ENCODE results near the gene APMAP.

Gene APMAP

GRCh38 chr20:25032065-25032477, 39.5 kb upstream of the APMAP start:
- DNase-seq (ENCODE audit: low read depth): no peak
- H3K4me3 ChIP-seq (ENCODE audit: low read depth, low read length): no peak overlapping the region
- TF ChIP-seq CTCF (IDR thresholded peaks at IDR 0.05; ENCODE audit: control insufficient read depth, extremely low read depth, insufficient read depth): no peak

- no peak overlapping the region for H3K4me3 ChIP-seq (ENCODE audit: low read depth, low read length)
- no peak for TF ChIP-seq CTCF (IDR thresholded peaks at IDR 0.05; ENCODE audit: control insufficient read depth, extremely low read depth, insufficient read depth)
- DNase-seq (ENCODE audit: low read depth): no peak
Measured at GRCh38 chr20:25031241-25031640, 38.7 kb upstream of the APMAP start.

- no peak for TF ChIP-seq CTCF (IDR thresholded peaks at IDR 0.05; ENCODE audit: control insufficient read depth, extremely low read depth, insufficient read depth)
- DNase-seq (ENCODE audit: low read depth): no peak
- H3K4me3 ChIP-seq (ENCODE audit: low read depth, low read length): no peak overlapping the region
Measured at GRCh38 chr20:25030649-25031207, 38.2 kb upstream of the APMAP start.

GRCh38 chr20:25030007-25030648, 37.6 kb upstream of the APMAP start:
- TF ChIP-seq CTCF (IDR thresholded peaks at IDR 0.05; ENCODE audit: control insufficient read depth, extremely low read depth, insufficient read depth): no peak
- no peak for DNase-seq (ENCODE audit: low read depth)
- H3K4me3 ChIP-seq (ENCODE audit: low read depth, low read length): no peak overlapping the region

- no peak for DNase-seq (ENCODE audit: low read depth)
- H3K4me3 ChIP-seq (ENCODE audit: low read depth, low read length): no peak overlapping the region
- no peak for TF ChIP-seq CTCF (IDR thresholded peaks at IDR 0.05; ENCODE audit: control insufficient read depth, extremely low read depth, insufficient read depth)
Measured at GRCh38 chr20:25025986-25026605, 33.5 kb upstream of the APMAP start.

- no peak overlapping the region for H3K4me3 ChIP-seq (ENCODE audit: low read depth, low read length)
- DNase-seq (ENCODE audit: low read depth): no peak
Measured at GRCh38 chr20:25025091-25025861, 32.7 kb upstream of the APMAP start.

More at GRCh38 chr20:25025091-25025861, 32.7 kb upstream of the APMAP start:
- TF ChIP-seq CTCF (IDR thresholded peaks at IDR 0.05; ENCODE audit: control insufficient read depth, extremely low read depth, insufficient read depth): no peak

Data from LNCaP clone FGC (cell line).